GM12878 (cell line): ENCODE results near the gene CYB5RL. TPM values are rescaled to one million over a fixed set of nuclear protein-coding genes. Genes with fewer than 3 reads are reported as not detected.

Experiments
- ATAC-seq: fragments of 200-7000 bp; cut with Tn5 transposase; 3 replicates; pipeline ENCODE4 v1.9.1; 2020; ENCODE audit warnings: mild to moderate bottlenecking, moderate library complexity
- BruUV-seq: library from RNA; stranded (reverse); fragments of 400-500 nt; replicated peaks from 2 replicates; lab custom pipeline; 2021; lab: Mats Ljungman, UMichigan
- CTCF ChIA-PET: fragments of 300-600 bp; sonication (Branson Sonifier 250); formaldehyde crosslinking; extraction: SDS; loops from one replicate; lab custom pipeline; 2021; ENCODE audit warnings: inconsistent platforms; lab: Yijun Ruan, JAX
- POLR2A ChIA-PET: fragments of 350-600 bp; formaldehyde crosslinking; extraction: SDS; loops from one replicate; lab custom pipeline; 2021; ENCODE audit warnings: inconsistent platforms; lab: Charles Lee
- RAD21 ChIA-PET: fragments of 300-600 bp; sonication (Branson Sonifier 250); formaldehyde crosslinking; loops from one replicate; lab custom pipeline; 2023; ENCODE audit warnings: antibody characterized with exemption; ENCODE audit not compliant: unreplicated experiment; lab: Charles Lee
- SMC1A ChIA-PET: fragments of 300-600 bp; sonication (Branson Sonifier 250); formaldehyde crosslinking; loops from one replicate; lab custom pipeline; 2023; ENCODE audit not compliant: unreplicated experiment, uncharacterized antibody; lab: Charles Lee
- DNase-seq: peaks from one replicate; pipeline ENCODE4 v3.0.0-alpha.2; 2011; ENCODE audit warnings: low read depth, low spot score
- FAIRE-seq: peaks from 3 replicates; lab custom pipeline; 2011; peaks lifted over from hg19 to GRCh38; lab: Jason Lieb, UNC
- H2AFZ ChIP-seq: 2 replicates; pipeline ENCODE4 v1.6.0; 2011; ENCODE audit warnings: low read depth, low read length, control low read depth; ENCODE audit not compliant: control insufficient read depth
- H3K27ac ChIP-seq: 2 replicates; pipeline ENCODE4 v1.5.1; 2011; ENCODE audit warnings: control low read depth; ENCODE audit not compliant: control insufficient read depth, insufficient read depth
- H3K27me3 ChIP-seq, 2 experiments: replicated peaks in 1 of 2; 2 replicates each; pipeline versions ENCODE4 v1.6.0 to v1.6.1; 2011; ENCODE audit warnings: low read length in 1 of 2; ENCODE audit not compliant: control insufficient read depth in 2 of 2, insufficient read depth in 2 of 2
- H3K36me3 ChIP-seq, 2 experiments: 2 replicates each; pipeline ENCODE4 v1.5.1; 2011; ENCODE audit warnings: low read length in 1 of 2; ENCODE audit not compliant: control insufficient read depth in 2 of 2, insufficient read depth in 2 of 2
- H3K4me1 ChIP-seq: 2 replicates; pipeline ENCODE4 v1.6.1; 2011; ENCODE audit warnings: mild to moderate bottlenecking, low read length, moderate library complexity, mixed read lengths; ENCODE audit not compliant: control insufficient read depth, insufficient read depth
- H3K4me2 ChIP-seq: 2 replicates; pipeline ENCODE4 v1.6.0; 2011; ENCODE audit warnings: control low read depth; ENCODE audit not compliant: control insufficient read depth, insufficient read depth
- H3K4me3 ChIP-seq: fragments of 200-600 bp; sonication (generic); 2 replicates; pipeline ENCODE4 v1.5.1; 2016
- H3K79me2 ChIP-seq: 2 replicates; pipeline ENCODE4 v1.6.0; 2011; ENCODE audit warnings: low read length; ENCODE audit not compliant: control insufficient read depth, insufficient read depth
- H3K9ac ChIP-seq: 2 replicates; pipeline ENCODE4 v1.8.0; 2011; ENCODE audit warnings: low read length, control low read depth, mixed read lengths; ENCODE audit not compliant: control insufficient read depth, insufficient read depth
- H3K9me3 ChIP-seq: replicated peaks from 3 replicates; pipeline ENCODE4 v1.5.1; 2011; ENCODE audit warnings: mild to moderate bottlenecking, low read length; ENCODE audit not compliant: control insufficient read depth, insufficient read depth
- H4K20me1 ChIP-seq: 2 replicates; pipeline ENCODE4 v1.6.0; 2011; ENCODE audit not compliant: control insufficient read depth, insufficient read depth
- MLLT1 ChIP-seq: fragments of 450-650 bp; IDR thresholded peaks from 2 replicates; pipeline ENCODE4 v1.6.1; 2016; ENCODE audit warnings: mild to moderate bottlenecking
- NFXL1 ChIP-seq: fragments of 450-650 bp; IDR thresholded peaks from 2 replicates; pipeline ENCODE4 v1.6.1; 2017; ENCODE audit warnings: antibody characterized with exemption, mild to moderate bottlenecking, borderline replicate concordance
- RAD21 ChIP-seq: IDR thresholded peaks from 2 replicates; pipeline ENCODE4 v1.6.1; 2011; ENCODE audit warnings: mild to moderate bottlenecking, low read depth, low read length, moderate library complexity; ENCODE audit not compliant: insufficient read depth
- RBBP5 ChIP-seq: fragments of 200-600 bp; sonication (generic); conservative IDR thresholded peaks from 2 replicates; pipeline ENCODE4 v1.6.1; 2016
- SMAD1 ChIP-seq: fragments of 450-650 bp; IDR thresholded peaks from 2 replicates; pipeline ENCODE4 v1.6.1; 2018; ENCODE audit warnings: mild to moderate bottlenecking, low read depth; ENCODE audit not compliant: partially characterized antibody
- ZNF384 ChIP-seq: IDR thresholded peaks from 2 replicates; pipeline ENCODE4 v1.6.1; 2012; ENCODE audit warnings: low read depth, mild to moderate bottlenecking, low read length, improper control_type of control experiment, borderline replicate concordance
- WGBS: methylation state at CpG from one replicate; pipeline ENCODE4 v1.1.6; 2016; ENCODE audit warnings: low lambda C conversion rate; ENCODE audit not compliant: insufficient replicate concordance, insufficient coverage; ENCODE audit errors: missing lambda C conversion rate; 5-methylcytosine and 5-hydroxymethylcytosine counted together
- in situ Hi-C: fragments of 300-500 bp; cut with MboI; formaldehyde crosslinking; loops from 9 replicates; pipeline ENCODE4 v1.14.3; 2018; ENCODE audit warnings: mixed read lengths
- intact Hi-C: fragments of 100-400 bp; cut with micrococcal nuclease; formaldehyde crosslinking; loops from one replicate; pipeline ENCODE4 v1.14.2; 2022; ENCODE audit not compliant: unreplicated experiment
- polyA plus RNA-seq, 11 experiments: library from polyadenylated mRNA; depleted of rRNA in 4 of 11; unstranded in 6 of 11; stranded (reverse) in 5 of 11; fragments of >200 nt; fragmentation: Nextera tagmentation in 4 of 11; fragmentation: Illumina TruSeq in 1 of 11; extraction: Ambion mirVana in 4 of 11; extraction: Trizol in 1 of 11; gene quantifications; 1 replicate in 1 of 11; 2 replicates in 10 of 11; pipeline versions ENCODE4 v1.2.1 to v1.2.3, GENCODE V29; 2011 to 2016; ENCODE audit warnings: inconsistent platforms in 2 of 11, missing spikeins in 2 of 11, low read depth in 1 of 11
- total RNA-seq, 4 experiments: library from RNA; depleted of rRNA in 3 of 4; stranded (reverse); fragments of >200 nt in 3 of 4; fragmentation: Illumina TruSeq in 1 of 4; extraction: Trizol in 1 of 4; gene quantifications; 2 replicates each; pipeline versions ENCODE4 v1.2.1 to v1.2.3, GENCODE V29; 2013 to 2021
- TF ChIP-seq, protein P1 (sequence below): fragments of 450-650 bp; IDR thresholded peaks from 2 replicates; pipeline ENCODE4 v1.6.1; 2016; ENCODE audit warnings: mild to moderate bottlenecking
- TF ChIP-seq, protein P2 (sequence below), 3 experiments: IDR thresholded peaks in 2 of 3; conservative IDR thresholded peaks in 1 of 3; 2 replicates each; pipeline ENCODE4 v1.5.1; 2011; ENCODE audit warnings: low read depth in 3 of 3, low read length in 3 of 3, mild to moderate bottlenecking in 3 of 3, control low read depth in 2 of 3, moderate library complexity in 2 of 3, inconsistent platforms in 1 of 3, mixed read lengths in 1 of 3; ENCODE audit not compliant: control insufficient read depth in 2 of 3, insufficient read depth in 1 of 3; ENCODE audit errors: extremely low read depth in 1 of 3
- TF ChIP-seq, protein P3 (sequence below): fragments of 450-650 bp; IDR thresholded peaks from 2 replicates; pipeline ENCODE4 v1.6.1; 2017; ENCODE audit warnings: mild to moderate bottlenecking
- TF ChIP-seq, protein P4 (sequence below): fragments of 450-650 bp; conservative IDR thresholded peaks from 2 replicates; pipeline ENCODE4 v1.6.1; 2017; ENCODE audit warnings: mild to moderate bottlenecking, moderate library complexity
- TF ChIP-seq, protein P5 (sequence below): fragments of 450-650 bp; IDR thresholded peaks from 2 replicates; pipeline ENCODE4 v1.6.1; 2017; ENCODE audit warnings: mild to moderate bottlenecking, moderate library complexity

The CYB5RL gene
- total and polyA plus RNA-seq, 10 of the 15 experiments (the other 5 are each of a cell fraction or from before 2014, with no cell fraction given), result 3.1 to 8.7 (median 7.2) TPM

GRCh38 chr1:54157401-54157800 lies 42.4 kb downstream of the CYB5RL start:
- ChIA-PET SMC1A (interaction anchor here (0.5 kb wide), 1 partner anchor 329 kb away, joined by 3 read pairs; no protein-coding TSS in a partner anchor), CTCF (no interaction called here), POLR2A (no interaction called here), RAD21 (no interaction called here)
- Histone ChIP-seq H3K79me2 (no peaks in the 10 kb centered on the region), H3K36me3 (no peaks in the 10 kb centered on the region), H3K27ac (no peak overlapping the region), H2AFZ (no peak overlapping the region), H3K9ac (no peak overlapping the region), H3K9me3 (no peaks in the 10 kb centered on the region), H4K20me1 (no peaks in the 10 kb centered on the region), H3K4me2 (no peak overlapping the region), H3K4me3 (no peak overlapping the region), H3K27me3 (no peaks in the 10 kb centered on the region), H3K4me1 (no peaks in the 10 kb centered on the region)
- intact Hi-C loops (no loop called here), in situ Hi-C loops (no loop called here)
- no TSS peak for BruUV-seq
- WGBS, result 68% methylated on average over 6 of the region's 6 CpGs
- no peak for ATAC-seq
- FAIRE-seq, result no peak
- no peak for DNase-seq
- TF ChIP-seq NFXL1 (no peak), RBBP5 (no peak), SMAD1 (no peak), RAD21 (no peak), ZNF384 (no peak), MLLT1 (no peak)
- TF ChIP-seq, protein P1, sequence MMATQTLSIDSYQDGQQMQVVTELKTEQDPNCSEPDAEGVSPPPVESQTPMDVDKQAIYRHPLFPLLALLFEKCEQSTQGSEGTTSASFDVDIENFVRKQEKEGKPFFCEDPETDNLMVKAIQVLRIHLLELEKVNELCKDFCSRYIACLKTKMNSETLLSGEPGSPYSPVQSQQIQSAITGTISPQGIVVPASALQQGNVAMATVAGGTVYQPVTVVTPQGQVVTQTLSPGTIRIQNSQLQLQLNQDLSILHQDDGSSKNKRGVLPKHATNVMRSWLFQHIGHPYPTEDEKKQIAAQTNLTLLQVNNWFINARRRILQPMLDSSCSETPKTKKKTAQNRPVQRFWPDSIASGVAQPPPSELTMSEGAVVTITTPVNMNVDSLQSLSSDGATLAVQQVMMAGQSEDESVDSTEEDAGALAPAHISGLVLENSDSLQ, result no peak
- TF ChIP-seq, protein P2, sequence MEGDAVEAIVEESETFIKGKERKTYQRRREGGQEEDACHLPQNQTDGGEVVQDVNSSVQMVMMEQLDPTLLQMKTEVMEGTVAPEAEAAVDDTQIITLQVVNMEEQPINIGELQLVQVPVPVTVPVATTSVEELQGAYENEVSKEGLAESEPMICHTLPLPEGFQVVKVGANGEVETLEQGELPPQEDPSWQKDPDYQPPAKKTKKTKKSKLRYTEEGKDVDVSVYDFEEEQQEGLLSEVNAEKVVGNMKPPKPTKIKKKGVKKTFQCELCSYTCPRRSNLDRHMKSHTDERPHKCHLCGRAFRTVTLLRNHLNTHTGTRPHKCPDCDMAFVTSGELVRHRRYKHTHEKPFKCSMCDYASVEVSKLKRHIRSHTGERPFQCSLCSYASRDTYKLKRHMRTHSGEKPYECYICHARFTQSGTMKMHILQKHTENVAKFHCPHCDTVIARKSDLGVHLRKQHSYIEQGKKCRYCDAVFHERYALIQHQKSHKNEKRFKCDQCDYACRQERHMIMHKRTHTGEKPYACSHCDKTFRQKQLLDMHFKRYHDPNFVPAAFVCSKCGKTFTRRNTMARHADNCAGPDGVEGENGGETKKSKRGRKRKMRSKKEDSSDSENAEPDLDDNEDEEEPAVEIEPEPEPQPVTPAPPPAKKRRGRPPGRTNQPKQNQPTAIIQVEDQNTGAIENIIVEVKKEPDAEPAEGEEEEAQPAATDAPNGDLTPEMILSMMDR (IDR thresholded peaks at IDR 0.05 in 2 of 3, conservative IDR thresholded peaks at IDR 0.05 in 1 of 3; ENCODE audit: control insufficient read depth in 2 of 3, extremely low read depth in 1 of 3, insufficient read depth in 1 of 3, low read depth in 3 of 3, low read length in 3 of 3), result no peak
- TF ChIP-seq, protein P3, sequence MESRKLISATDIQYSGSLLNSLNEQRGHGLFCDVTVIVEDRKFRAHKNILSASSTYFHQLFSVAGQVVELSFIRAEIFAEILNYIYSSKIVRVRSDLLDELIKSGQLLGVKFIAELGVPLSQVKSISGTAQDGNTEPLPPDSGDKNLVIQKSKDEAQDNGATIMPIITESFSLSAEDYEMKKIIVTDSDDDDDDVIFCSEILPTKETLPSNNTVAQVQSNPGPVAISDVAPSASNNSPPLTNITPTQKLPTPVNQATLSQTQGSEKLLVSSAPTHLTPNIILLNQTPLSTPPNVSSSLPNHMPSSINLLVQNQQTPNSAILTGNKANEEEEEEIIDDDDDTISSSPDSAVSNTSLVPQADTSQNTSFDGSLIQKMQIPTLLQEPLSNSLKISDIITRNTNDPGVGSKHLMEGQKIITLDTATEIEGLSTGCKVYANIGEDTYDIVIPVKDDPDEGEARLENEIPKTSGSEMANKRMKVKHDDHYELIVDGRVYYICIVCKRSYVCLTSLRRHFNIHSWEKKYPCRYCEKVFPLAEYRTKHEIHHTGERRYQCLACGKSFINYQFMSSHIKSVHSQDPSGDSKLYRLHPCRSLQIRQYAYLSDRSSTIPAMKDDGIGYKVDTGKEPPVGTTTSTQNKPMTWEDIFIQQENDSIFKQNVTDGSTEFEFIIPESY, result no peak
- TF ChIP-seq, protein P4, sequence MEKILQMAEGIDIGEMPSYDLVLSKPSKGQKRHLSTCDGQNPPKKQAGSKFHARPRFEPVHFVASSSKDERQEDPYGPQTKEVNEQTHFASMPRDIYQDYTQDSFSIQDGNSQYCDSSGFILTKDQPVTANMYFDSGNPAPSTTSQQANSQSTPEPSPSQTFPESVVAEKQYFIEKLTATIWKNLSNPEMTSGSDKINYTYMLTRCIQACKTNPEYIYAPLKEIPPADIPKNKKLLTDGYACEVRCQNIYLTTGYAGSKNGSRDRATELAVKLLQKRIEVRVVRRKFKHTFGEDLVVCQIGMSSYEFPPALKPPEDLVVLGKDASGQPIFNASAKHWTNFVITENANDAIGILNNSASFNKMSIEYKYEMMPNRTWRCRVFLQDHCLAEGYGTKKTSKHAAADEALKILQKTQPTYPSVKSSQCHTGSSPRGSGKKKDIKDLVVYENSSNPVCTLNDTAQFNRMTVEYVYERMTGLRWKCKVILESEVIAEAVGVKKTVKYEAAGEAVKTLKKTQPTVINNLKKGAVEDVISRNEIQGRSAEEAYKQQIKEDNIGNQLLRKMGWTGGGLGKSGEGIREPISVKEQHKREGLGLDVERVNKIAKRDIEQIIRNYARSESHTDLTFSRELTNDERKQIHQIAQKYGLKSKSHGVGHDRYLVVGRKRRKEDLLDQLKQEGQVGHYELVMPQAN, result no peak
- TF ChIP-seq, protein P5, sequence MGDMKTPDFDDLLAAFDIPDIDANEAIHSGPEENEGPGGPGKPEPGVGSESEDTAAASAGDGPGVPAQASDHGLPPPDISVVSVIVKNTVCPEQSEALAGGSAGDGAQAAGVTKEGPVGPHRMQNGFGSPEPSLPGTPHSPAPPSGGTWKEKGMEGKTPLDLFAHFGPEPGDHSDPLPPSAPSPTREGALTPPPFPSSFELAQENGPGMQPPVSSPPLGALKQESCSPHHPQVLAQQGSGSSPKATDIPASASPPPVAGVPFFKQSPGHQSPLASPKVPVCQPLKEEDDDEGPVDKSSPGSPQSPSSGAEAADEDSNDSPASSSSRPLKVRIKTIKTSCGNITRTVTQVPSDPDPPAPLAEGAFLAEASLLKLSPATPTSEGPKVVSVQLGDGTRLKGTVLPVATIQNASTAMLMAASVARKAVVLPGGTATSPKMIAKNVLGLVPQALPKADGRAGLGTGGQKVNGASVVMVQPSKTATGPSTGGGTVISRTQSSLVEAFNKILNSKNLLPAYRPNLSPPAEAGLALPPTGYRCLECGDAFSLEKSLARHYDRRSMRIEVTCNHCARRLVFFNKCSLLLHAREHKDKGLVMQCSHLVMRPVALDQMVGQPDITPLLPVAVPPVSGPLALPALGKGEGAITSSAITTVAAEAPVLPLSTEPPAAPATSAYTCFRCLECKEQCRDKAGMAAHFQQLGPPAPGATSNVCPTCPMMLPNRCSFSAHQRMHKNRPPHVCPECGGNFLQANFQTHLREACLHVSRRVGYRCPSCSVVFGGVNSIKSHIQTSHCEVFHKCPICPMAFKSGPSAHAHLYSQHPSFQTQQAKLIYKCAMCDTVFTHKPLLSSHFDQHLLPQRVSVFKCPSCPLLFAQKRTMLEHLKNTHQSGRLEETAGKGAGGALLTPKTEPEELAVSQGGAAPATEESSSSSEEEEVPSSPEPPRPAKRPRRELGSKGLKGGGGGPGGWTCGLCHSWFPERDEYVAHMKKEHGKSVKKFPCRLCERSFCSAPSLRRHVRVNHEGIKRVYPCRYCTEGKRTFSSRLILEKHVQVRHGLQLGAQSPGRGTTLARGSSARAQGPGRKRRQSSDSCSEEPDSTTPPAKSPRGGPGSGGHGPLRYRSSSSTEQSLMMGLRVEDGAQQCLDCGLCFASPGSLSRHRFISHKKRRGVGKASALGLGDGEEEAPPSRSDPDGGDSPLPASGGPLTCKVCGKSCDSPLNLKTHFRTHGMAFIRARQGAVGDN, result no peak
